ENCODE data around the gene DHX36. TPM values are rescaled to one million over a fixed set of nuclear protein-coding genes. Genes with fewer than 3 reads are reported as not detected.

The DHX36 gene
- total RNA-seq, 4 donors from 2014 or later = 48.4 to 90.2 (median 65.9) TPM

GRCh38 chr3:154294016-154294415 is 30.3 kb downstream of the DHX36 start:
- no peak for TF ChIP-seq CTCF (IDR thresholded peaks at IDR 0.05)
- DNase-seq (ENCODE audit: low spot score) (no peak), ATAC-seq (ENCODE audit: low FRiP score) (no peak)

GRCh38 chr3:154290187-154290586 is 34.1 kb downstream of the DHX36 start:
- no peak for DNase-seq (ENCODE audit: low spot score)
- TF ChIP-seq CTCF (IDR thresholded peaks at IDR 0.05) = no peak
- ATAC-seq (ENCODE audit: low FRiP score) = no peak

- no peak for TF ChIP-seq CTCF (IDR thresholded peaks at IDR 0.05)
- no peak for ATAC-seq (ENCODE audit: low FRiP score)
- DNase-seq (ENCODE audit: low spot score) = no peak
Observed at GRCh38 chr3:154285221-154285620, 39.1 kb downstream of the DHX36 start.

- no peak for DNase-seq (ENCODE audit: low spot score)
- no peak for TF ChIP-seq CTCF (IDR thresholded peaks at IDR 0.05)
Observed at GRCh38 chr3:154280161-154280560, 44.1 kb downstream of the DHX36 start.

GRCh38 chr3:154275965-154276364 is 48.3 kb downstream of the DHX36 start:
- TF ChIP-seq CTCF (IDR thresholded peaks at IDR 0.05) = no peak
- ATAC-seq (ENCODE audit: low FRiP score) (no peak), DNase-seq (ENCODE audit: low spot score) (no peak)

More at GRCh38 chr3:154280161-154280560, 44.1 kb downstream of the DHX36 start:
- no peak for ATAC-seq (ENCODE audit: low FRiP score)

- TF ChIP-seq CTCF (IDR thresholded peaks at IDR 0.05) = no peak
- DNase-seq (ENCODE audit: low spot score) = no peak
- no peak for ATAC-seq (ENCODE audit: low FRiP score)
Observed at GRCh38 chr3:154275292-154275691, 49.0 kb downstream of the DHX36 start.

GRCh38 chr3:154274348-154274747 is 49.9 kb downstream of the DHX36 start:
- TF ChIP-seq CTCF (IDR thresholded peaks at IDR 0.05) = no peak
- no peak for ATAC-seq (ENCODE audit: low FRiP score)
- DNase-seq (ENCODE audit: low spot score) = no peak
